TTC549 (cell line): Measurements from ENCODE around the gene SCD5.
"Not testable (repeated sequence)": the region's sequence is repeated elsewhere in the genome, so short reads cannot be mapped to it uniquely, and the experiment has no call there.

ENCODE experiments used
- FAIRE-seq: peaks from 2 replicates; lab custom pipeline; 2012; peaks lifted over from hg19 to GRCh38; lab: Jason Lieb, UNC

The SCD5 gene

DNA sequence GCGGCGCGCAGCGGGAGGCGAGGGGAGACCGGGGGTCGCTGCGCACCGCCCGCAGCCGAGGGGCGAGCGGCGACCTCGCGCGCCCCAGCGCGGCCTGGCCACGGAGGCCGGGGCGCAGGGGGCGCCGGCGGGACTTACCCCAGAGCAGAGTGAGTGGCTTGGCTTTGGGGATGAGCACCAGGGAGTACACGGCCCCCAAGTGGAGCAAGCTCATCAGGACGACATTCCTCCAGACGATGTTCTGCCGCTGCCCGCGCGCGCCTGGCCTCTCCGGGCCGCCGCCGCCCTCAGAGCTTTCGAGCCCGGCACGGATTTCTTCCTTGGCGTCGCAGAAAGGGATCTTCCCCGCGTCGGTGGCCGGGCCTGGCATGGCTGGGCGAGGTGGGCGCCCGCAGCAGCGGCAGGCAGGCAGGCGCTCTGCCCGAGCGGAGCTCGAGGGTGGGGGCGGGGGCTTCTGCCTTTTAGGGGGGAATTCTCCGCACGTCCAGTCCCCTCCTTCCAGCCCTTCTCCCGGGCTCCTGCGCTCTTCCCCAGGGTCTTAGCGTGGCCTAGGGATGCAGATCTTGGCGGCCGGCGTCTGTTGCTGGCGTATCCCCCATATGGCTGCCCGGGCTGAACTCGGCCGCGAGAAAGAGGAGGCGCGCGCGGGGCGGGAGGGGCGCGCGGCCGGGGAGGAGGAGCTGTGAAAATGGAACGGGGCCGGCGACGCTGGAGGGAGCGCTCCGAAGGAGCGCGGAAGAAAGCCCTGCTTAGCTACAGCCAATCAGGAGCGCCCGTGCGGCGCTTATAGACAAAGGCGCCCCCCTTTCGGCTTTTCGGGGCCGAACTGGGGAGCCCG, at the start of gene SCD5:
Gene SCD5 (minus strand): TSS at position 629 of the 838 bp plus-strand sequence. CDS start 259 bp downstream, at position 370.
- no peak for FAIRE-seq

DNA sequence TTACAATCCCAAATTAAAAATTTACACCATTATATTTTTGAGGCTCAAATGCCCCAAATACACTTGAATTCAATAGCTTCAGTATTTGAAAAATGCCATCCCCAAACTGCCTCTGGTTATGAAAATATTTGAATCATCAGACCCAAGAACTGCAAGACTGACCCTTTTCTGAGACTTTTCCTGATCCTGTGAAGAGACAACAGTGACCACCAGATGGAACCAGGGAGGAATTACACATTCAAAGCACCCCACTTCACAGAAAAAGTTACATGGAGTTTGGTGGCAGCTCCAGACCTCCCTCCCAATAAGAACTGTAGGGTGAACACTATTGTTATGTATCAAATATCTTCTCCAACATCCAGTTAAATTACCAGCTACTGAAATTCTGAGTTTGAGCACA, 44.0 kb upstream of the SCD5 start:
- no peak for FAIRE-seq

DNA sequence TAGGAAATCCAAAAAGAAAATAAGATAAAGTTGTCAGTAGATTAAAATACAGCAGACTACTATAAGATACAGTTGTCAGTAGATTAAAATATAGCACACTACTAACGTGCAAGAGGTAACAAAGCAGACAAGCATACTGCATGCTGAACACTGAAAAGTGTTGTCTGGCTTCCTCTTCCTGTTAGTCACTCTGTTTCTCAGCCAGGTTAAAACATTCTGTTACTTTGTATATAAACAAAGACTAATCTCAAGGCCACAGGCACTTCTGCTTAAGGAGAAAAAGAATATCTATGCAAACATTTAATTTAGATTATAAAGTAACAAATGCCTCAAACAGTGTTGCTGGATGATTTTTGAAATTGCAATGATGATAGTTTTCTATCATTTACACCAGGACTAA, 41.0 kb upstream of the SCD5 start:
- no peak for FAIRE-seq

DNA sequence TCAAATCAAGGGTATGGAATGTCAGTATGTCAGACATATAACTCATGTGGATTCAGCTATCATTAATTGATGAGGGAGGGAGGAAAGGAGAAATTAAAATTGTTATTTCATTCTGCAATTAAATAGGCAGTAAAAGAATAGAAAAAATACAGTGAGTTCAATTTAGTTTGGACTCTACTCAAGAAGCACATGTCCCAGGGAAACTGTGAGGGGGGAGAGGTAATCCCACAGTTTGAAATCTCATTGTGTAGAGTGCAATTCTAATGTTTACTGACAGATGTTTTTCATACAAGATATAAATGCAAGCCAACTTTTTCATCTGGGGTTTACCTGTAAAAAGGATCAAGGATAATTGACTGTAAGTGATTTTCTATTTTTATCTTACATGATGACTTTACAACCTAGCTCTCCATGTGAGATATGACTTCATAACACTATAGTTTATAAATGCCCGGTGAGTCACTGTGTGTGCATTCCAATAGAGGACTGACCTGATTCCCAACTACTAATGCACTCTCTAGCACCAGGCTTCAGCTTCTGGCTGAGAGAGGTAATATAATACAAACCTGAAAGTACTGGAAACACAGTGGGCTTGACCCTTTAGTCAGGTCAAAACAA, 35.2 kb upstream of the SCD5 start:
- FAIRE-seq, result no peak

DNA sequence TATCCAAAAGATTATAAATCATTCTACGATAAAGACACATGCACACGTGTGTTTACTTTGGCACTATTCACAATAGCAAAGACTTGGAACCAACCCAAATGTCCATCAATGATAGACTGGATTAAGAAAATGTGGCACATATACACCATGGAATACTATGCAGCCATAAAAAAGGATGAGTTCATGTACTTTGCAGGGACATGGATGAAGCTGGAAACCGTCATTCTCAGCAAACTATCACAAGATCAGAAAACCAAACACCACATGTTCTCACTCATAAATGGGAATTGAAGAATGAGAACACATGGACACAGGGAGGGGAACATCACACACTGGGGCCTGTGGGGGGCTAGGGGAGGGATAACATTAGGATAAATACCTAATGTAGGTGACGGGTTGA, 34.5 kb upstream of the SCD5 start:
- FAIRE-seq, result not testable (repeated sequence)

DNA sequence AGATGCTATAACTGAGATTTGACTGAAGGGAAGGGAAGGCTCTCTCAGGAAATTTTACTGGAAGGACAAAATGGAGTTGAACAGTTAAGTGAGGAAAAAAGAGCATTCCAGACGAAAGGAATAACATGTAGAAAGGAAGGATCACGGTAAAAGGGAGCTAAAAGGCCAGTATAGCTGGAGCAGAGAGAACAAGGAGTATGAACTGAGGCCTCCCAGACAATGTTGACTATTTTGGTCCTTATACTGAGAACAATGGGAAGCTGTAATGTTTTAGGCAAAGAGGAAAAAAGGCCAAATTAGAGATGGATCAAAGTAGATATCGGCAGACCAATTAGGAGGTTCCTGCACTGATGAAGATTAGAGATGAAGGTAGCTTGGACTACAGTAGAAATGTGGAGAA, 26.8 kb upstream of the SCD5 start:
- FAIRE-seq, result no peak

DNA sequence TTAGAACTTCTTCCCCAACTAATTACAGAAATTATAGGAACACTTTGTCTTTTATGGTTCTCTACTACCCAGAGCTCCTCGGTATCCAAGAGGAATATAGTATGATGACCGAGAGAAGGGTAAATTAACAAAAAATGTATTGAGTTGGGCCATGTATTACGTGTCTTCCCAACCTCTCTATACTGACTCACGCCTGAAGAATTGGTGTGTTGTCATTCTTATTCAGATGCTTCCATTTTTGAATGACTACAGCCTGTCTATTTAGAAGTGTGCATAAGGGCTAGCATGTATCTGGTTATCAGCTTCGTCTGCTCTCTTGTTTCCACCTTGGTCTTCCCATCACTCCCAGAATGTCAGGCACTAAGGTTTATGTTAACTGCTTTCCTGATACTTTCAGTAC, 24.5 kb upstream of the SCD5 start:
- FAIRE-seq, result no peak

DNA sequence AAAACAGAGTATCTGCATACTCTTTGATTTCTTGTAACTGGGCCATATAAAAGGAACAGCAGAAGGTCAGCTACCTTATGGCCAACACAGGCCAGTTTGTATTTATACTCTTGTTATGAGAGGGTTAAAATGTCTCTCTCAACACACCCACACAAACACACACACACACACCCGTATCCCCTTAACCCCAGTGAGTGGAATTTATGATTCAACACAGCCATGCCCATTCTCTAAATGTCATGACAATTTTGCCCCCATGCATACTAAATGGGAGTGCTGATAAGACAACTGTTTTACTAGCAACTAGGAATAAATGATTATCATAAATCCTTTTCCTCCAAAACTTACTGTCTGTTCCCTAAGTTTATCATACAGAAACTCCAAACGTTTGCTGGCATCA, 22.1 kb upstream of the SCD5 start:
- FAIRE-seq, result no peak

DNA sequence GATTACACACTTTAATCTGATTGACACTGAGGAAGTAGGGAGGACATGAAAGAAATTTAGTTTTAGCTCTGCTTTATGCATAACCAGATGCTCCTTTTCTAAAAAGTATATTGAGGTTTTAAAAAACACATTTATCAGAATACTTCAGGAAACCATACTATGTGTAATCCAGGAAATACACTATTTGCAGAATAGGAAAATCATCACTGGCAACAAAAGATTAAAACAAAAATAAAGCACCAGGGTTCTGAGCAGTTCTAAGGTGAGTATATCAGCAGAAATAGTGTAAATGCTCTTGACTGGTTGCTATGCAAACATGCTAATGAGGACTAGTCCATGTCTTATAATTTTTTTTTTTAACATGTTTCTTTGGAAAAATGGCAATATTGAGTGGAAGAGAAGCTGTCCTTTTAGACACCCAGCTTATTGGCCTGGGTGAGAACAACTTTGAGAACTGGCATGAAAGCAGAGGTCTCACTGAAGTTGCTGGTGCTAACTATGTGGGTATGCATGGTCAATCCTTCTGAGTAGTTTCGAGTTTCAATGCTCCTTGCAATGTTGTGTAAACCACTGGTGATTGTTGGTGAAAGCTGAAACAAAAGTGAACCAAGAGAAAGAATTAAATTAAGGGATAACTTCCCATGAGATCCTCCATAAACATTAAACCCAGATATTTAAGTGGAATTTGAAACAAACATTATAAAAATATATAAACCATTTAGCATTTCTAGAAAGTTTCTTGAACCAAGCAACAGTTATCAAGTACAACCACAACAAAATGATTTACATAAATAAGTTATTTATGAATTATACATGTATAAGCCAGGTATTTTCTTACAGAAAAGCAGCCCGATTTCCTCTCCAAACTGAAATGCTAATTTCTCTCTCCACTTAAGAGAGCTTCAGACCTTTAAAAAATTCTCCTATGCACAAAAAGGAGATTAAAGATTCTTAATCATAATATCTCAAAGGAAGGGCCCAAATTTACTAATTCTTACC, 20.4 kb upstream of the SCD5 start:
- FAIRE-seq, result no peak

DNA sequence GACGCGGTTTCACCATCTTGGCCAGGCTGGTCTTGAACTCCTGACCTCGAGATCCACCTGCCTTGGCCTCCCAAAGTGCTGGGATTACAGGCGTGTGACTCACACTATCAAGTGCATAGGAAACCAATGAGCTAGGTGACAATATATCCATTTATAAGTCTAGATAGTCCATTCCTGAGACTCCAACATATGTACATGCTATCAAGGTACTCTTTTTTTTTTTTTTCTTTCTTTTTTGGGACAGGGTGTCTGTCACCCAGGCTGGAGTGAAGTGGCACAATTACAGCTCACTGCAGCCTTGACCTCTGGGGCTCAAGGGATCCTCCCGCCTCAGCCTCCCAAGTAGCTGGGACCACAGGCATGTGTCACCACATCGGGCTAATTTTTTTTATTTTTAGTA, 18.3 kb upstream of the SCD5 start:
- not testable (repeated sequence) for FAIRE-seq

DNA sequence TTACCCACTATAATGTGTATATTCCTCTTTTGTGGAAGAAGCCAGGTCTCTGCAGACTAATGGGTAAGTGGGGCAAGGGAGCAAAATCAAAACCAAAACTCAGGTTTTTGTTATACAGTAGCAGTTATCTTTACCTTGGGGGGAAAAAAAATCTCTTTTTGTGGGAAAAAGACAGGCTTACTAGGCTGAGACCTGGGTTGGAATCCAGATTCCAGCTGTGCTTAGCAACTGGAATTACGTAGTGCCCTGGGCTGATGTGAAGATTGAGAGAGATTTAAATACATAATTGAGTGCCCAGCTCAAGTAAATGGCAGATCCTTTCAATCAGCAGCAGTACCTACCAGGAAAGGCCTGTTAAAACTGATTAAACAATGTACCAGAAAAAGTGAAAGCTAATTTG, 15.4 kb upstream of the SCD5 start:
- no peak for FAIRE-seq

DNA sequence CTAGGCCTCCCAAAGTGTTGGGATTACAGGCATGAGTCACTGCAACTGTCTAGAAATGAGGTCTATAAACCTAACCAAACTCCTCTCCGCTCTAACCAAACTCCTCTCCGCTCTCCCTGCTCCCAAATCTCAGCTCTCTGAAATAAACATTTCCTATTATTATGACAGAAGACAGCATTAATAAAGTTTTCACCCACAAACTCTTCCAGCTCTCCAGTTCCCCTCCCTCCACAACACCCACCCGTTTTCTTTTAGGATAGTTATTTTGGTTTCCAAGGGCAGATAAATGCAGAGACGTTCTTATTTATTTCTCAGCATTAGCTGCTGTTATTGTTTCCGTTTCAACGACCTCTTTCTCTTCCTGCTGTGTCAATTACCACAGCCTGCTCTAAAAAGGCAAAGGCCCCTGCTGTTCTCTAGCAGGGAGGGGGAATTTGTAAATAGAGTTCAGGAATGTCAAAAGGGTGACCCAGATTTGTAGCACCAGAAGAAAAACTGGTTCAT, 13.3 kb upstream of the SCD5 start:
- no peak for FAIRE-seq

DNA sequence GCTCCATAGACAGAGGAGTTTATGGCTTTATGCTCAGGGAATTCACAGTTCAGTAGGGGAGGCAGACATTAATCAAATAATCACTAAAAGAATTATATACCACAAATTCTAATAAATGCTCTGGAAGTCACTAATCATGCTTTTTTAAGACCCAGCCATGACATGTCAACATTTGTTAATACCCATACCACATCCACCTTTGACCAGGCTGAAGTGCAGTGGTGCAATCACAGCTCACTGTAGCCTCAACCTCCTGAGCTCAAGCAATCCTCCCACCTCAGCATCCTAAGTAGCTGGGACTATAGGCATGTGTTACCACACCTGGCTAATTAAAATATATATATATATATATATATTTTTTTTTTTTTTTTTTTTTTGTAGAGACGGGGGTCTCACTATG, 12.8 kb upstream of the SCD5 start:
- no peak for FAIRE-seq

DNA sequence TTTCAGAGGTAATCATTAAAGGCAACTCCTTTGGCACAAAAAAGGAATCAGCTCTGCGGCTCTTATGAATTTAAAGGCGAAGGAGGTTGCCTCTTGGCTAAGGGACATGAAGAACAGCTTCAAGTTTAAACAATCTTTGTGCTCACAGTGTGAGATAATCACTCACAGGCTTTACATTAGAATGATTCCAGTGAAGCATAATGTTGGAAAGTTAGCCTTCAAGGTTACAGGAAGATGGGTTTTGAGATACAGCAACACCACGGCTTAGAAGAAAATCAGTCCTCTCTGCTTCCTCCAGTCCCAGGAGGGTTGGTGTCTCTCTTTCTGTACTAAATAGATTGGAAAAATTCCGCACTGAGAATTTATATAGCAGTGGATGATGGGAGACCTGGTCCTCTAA, 11.6 kb upstream of the SCD5 start:
- FAIRE-seq, result no peak

DNA sequence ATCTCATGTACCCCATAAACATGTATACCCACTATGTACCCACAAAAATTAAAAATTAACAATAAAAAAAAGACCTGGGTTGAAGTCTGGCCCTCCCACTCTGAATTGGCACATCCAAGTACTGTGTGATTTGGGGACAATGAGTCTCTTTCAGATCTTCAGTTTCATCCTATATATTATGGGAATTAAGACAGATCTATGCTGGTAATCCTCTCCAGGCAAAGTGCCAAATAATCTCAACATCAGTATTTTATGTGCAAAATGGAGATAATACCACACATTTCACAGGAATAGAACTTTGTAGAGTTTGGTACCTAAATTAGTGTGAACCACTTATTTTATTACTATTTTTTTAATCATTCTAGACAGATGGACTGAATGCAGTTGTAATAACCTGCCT, 11.0 kb upstream of the SCD5 start:
- FAIRE-seq, result no peak

DNA sequence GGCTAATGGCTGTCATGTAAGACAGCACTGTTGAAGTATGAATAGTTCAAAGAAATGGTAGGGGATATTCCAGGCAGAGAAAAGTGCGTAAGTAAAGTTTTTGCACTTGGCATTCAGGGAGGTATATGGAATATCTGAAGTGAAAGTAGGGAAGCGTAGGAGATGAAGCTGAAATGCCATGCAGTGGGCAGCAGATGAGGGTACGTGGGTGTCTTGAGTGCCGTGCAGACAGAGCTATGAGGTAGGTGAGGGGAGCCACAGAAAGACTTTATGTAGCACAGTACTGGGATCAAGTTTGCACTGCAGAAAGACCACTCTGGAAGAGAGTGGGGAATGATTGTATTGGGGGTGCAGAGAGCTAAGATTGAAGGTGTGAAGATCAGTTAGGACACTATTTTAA, 5.2 kb upstream of the SCD5 start:
- no peak for FAIRE-seq

DNA sequence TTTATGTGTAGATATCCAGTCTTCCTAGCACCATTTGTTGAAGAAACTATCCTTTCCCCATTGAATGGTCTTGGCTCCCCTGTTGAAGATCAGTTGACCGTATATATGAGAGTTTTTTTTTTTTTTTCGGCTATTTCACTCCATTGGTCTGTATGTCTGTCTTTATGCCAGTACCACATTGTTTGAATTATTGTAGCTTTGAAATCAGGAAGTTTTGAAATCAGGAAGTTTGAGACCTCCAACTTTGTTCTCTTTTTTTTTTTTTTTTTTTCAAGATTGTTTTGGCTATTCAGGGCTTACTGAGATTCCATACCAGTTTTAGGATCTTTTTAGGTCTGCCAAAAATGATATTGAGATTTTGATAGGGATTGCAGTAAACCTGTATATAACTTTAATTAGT, 4.3 kb upstream of the SCD5 start:
- no peak for FAIRE-seq

DNA sequence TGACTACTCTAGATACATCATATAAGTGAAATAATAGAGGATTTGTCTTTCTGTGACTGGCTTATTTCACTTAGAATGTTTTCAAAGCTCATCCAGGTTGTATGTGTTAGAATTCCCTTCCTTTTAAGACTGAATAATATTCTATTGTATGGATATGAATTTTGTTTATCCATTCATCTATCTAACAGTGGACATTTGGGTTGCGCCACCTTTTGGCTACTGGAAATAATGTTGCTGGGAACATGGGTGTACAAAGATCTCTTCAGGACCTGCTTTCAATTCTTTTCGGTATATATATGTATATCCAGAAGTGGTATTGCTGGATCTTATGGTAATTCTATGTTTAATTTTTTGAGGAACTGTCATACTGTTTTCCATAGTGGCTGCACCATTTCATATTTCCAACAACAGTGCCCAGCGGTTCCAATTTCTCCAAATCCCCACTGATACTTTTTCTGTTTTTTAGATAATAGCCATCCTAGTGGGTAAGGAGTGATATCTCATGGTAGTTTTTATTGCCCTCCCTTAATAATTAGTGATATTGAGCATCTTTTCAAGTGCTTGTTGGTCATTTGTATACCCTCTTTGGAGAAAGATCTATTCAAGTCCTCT, 3.4 kb upstream of the SCD5 start:
- peak; percentile 26 for FAIRE-seq

DNA sequence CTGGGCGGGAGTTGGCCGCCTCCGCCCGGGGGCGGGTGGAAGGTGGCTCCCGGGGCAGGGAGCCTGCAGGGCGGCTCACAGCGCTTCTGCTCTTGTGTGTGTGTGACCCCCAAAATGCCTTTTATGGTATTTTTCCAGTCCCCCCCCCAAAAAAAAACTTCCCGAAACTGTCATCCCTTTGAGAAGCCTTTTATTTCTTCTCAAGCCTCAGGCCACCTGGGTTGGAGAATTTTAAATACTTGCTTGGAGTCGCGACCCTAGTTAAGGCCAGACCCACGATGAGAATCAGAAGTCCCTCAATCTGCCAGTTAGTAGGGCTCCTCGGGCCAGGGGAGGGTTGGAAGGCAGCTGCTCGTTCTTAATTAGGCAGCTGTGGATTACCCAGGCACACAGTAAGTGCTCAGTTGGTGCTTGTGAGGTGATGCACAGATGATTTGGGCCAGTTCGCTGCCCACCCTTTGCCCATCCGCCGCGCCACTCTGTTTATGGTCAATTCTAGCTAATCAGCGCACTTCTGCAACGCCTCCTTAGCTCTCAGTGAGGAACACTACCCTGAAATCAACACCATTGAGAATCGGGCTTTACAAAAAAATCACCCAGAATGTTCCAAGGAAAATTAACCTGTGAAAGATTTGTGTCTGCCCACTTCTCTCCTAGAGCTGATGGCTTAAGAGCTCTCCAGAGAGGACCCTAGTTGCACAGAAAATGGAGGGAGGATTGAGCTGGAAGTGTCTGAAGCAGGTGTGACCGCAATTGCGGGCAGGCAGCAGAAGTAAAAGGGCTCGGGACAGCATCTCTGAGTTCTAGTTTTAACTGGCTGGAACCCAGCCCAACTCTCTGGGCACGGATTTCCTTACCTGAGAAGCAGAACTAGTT, 648 bp upstream of the SCD5 start:
- FAIRE-seq, result no peak

DNA sequence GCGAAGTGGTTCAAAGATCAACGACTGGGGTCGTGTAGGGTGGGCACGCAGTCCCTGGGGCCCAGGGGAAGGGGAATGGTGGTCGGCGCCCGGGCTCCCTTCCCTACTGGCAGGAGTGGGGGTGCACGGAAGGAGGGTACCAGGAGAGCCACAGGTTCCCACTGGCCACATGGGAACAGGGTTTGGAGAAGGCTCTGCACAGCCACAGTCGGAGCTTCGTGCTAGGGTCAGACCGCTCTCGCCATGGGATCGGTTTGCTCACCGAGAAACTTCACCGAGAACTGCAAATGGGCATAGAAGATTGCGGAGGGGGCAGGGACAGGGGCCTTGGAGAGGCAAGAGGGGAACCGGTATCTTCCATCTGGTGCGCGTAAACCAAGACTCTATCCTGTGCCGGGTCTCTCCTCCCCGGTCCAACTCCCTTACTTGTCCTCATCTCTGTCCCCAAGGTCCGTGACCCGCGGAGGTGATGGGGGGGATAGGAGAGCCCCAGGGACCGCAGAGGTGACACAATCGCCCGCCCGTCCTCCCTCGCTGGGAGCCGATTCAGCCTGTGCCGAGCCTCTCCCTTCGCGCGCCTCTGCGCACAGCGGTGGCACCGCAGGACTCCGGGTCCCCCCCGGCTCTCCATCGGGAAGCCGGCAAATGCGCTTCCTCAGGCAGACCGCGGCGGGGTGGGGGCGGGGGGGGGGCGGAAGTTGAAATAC, 1.0 kb downstream of the SCD5 start:
- FAIRE-seq, result no peak

DNA sequence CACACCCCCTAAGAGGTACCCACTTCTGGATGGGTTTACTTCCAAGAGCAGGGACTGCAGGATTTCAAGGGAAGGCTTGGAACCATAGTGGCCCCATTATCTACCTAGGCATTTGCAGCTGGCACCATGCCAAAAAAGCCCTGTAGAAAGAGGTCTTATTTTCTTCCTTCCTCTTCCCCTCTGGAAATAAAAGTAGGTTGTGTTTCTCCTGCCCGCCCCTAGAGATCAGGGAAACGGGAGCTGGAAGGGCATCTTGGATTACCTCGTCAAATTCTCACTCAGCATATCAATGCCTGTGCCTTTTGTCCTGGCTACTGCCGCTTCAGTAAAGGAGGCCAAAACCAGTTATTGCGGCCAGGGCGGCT, 1.6 kb downstream of the SCD5 start:
- FAIRE-seq, result no peak
